ENCODE data around the gene GSTK1.

DNA sequence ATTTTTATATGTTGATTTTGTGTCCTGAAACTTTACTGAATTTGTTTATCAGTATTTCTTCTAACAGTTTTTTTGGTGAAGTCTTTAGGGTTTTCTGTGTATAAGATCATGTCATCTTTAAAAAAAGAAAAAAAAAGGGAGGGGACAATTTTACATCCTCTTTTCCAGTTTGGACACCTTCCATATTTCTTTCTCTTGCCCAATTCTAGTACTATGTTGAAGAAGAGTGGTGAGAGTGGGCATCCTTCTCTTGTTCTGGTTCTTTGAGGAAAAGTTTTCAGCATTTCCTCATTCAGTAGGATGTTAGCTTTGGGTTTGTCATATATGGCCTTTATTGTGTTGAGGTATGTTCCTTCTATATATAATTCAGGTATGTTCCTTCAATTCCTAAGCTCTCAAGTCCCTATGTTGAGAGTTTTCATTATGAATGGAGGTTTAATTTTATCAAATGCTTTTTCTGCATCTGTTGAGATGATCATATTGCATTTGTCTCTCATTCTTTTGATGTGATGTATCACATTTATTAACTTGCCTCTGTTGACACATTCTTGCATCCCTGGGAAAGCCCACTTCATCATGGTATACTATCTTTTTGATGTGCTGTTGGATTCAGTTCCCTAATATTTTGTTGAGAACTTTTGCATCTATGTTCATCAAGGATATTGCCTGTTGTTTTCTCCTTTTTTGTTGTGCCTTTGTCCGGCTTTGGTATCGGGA, 29.3 kb upstream of the GSTK1 start:
- no peak for TF ChIP-seq POLR2A (IDR thresholded peaks at IDR 0.05)
- TF ChIP-seq, protein P1, sequence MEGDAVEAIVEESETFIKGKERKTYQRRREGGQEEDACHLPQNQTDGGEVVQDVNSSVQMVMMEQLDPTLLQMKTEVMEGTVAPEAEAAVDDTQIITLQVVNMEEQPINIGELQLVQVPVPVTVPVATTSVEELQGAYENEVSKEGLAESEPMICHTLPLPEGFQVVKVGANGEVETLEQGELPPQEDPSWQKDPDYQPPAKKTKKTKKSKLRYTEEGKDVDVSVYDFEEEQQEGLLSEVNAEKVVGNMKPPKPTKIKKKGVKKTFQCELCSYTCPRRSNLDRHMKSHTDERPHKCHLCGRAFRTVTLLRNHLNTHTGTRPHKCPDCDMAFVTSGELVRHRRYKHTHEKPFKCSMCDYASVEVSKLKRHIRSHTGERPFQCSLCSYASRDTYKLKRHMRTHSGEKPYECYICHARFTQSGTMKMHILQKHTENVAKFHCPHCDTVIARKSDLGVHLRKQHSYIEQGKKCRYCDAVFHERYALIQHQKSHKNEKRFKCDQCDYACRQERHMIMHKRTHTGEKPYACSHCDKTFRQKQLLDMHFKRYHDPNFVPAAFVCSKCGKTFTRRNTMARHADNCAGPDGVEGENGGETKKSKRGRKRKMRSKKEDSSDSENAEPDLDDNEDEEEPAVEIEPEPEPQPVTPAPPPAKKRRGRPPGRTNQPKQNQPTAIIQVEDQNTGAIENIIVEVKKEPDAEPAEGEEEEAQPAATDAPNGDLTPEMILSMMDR (IDR thresholded peaks at IDR 0.05), result no peak
